WTC11 (cell line): ENCODE data around the gene SERPINB1.

ENCODE experiments used
- CREB1 ChIP-seq: sonication (generic); formaldehyde crosslinking; IDR thresholded peaks from 2 replicates; pipeline ENCODE4 v1.8.0; 2023; ENCODE audit warnings: mild to moderate bottlenecking, missing genetic modification reagents
- CTCF ChIP-seq: fragments of 200-600 bp; IDR thresholded peaks from 2 replicates; pipeline ENCODE4 v1.8.0; 2022; ENCODE audit warnings: antibody characterized with exemption
- IRF2 ChIP-seq: sonication (generic); formaldehyde crosslinking; IDR thresholded peaks from 2 replicates; pipeline ENCODE4 v1.8.0; 2022; ENCODE audit warnings: low read depth, missing genetic modification reagents, borderline replicate concordance
- SOX15 ChIP-seq: fragments of 250-450 bp; sonication (Bioruptor Pico); IDR thresholded peaks from 2 replicates; pipeline ENCODE4 v1.9.0; 2021; ENCODE audit warnings: mild to moderate bottlenecking
- TF ChIP-seq, protein P1 (sequence below): sonication (generic); formaldehyde crosslinking; IDR thresholded peaks from 2 replicates; pipeline ENCODE4 v1.8.1; 2022; ENCODE audit warnings: low read depth, missing genetic modification reagents, borderline replicate concordance

- TF ChIP-seq, protein P1, sequence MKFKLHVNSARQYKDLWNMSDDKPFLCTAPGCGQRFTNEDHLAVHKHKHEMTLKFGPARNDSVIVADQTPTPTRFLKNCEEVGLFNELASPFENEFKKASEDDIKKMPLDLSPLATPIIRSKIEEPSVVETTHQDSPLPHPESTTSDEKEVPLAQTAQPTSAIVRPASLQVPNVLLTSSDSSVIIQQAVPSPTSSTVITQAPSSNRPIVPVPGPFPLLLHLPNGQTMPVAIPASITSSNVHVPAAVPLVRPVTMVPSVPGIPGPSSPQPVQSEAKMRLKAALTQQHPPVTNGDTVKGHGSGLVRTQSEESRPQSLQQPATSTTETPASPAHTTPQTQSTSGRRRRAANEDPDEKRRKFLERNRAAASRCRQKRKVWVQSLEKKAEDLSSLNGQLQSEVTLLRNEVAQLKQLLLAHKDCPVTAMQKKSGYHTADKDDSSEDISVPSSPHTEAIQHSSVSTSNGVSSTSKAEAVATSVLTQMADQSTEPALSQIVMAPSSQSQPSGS (CRISPR knock-in tag) = no peak
- TF ChIP-seq CTCF (no peak), IRF2 (CRISPR knock-in tag) (no peak), CREB1 (CRISPR knock-in tag) (no peak), SOX15 (CRISPR knock-in tag) (no peak)
Observed at GRCh38 chr6:2861060-2861821, 19.6 kb upstream of the SERPINB1 start.
